Heart left ventricle (tissue), 13 donors: Measurements from ENCODE around the gene ANKRD22.

Experiments used
- CTCF ChIP-seq, 12 donors: fragments of 200-600 bp; sonication (generic) in 4 of 12; IDR thresholded peaks; one replicate each; pipeline versions ENCODE4 v1.5.0 to v1.8.0; 2018 to 2022; ENCODE audit warnings: antibody characterized with exemption in 12 of 12, mild to moderate bottlenecking in 5 of 12
- POLR2A ChIP-seq, 2 donors: fragments of 450-650 bp; IDR thresholded peaks; one replicate each; pipeline ENCODE4 v1.6.1; 2017; ENCODE audit warnings: antibody characterized with exemption in 2 of 2, mild to moderate bottlenecking in 2 of 2, moderate library complexity in 2 of 2
- donor health status: ischemic (EF 13 %, LVEDD 7.1; RV severe dilation, severe dysfunction).
- donor health status: DM: no; HTN: yes; CAD: no.
- donor health status: DM: no; HTN: no; CAD: no.
- donor health status: ischemic (EF 25% LVEDD 6.9; RV normal size, moderate dysfunction).
- donor health status: ischemic (EF 25% LVEDD 5.7; RV mildly dilated, moderate dysfunction).
- donor health status: ischemic (EF 35%, LVEDD 5.7; RV mildly dilated, moderate dysfunction).
- donor health status: nonischemic (EF 11% LVEDD 7.7; RV severe dilation, severe dysfunction).
- donor health status: DM: yes; HTN: yes; CAD: no.
- donor health status: PGD.
- donor health status: ischemic (EF 29% LVEDD 5.4; RV normal size, mild dysfunction).
- donor health status: nonischemic (EF 23%, LVEDD 6.1; RV moderate dilation, normal function).

- no peak for TF ChIP-seq CTCF (IDR thresholded peaks at IDR 0.05)
- TF ChIP-seq POLR2A (IDR thresholded peaks at IDR 0.05) = no peak
These were observed 10.8 kb downstream of the ANKRD22 start for GRCh38 chr10:88840881-88841280.
